NCI-H526 treated with DMSO at 0.1 percent for 48 hours (cell line): ENCODE data around the gene POLA1.

Experiments used
- DNase-seq: peaks from one replicate; lab custom pipeline; 2025; lab: John Stamatoyannopoulos, UW

POLA1 gene

DNA sequence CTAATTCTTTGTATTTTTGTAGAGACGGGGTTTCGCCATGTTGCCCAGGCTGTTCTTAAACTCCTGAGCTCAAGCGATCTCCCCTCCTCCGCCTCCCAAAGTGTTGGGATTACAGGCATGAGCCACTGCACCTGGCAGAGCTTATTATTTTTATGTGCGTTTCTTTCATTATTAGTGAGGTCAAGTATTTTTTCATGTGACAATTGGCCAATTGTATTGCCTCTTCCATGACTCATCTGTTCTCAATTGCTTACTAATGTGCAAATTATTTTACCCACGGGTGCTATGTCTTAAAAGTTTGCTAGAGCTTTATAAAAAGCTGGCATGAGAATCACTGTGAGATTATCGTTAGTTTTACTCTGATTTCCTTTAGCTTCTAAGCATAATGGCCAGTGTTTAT is 335.0 kb downstream of the POLA1 start:
- no peak for DNase-seq

DNA sequence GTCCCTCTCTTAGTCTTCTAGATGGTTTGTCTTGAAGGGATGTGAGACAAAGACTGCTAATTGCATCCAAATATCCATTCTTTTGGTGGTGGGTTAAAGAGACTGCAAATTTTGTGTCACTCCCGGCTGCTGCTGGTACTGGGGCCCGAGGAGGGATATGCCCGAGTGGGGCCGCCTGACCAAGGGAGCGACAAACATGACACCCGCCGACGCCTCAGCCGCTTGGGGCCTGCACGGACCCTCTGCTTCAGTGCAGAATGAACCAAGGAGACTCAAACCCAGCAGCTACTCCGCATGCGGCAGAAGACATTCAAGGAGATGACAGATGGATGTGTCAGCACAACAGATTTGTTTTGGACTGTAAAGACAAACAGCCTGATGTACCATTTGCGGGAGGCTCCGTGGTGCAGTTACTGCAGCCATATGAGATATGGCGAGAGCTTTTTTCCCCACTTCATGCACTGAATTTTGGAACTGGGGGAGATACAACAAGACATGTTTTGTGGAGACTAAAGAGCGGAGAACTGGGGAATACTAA is 335.6 kb downstream of the POLA1 start:
- no peak for DNase-seq

DNA sequence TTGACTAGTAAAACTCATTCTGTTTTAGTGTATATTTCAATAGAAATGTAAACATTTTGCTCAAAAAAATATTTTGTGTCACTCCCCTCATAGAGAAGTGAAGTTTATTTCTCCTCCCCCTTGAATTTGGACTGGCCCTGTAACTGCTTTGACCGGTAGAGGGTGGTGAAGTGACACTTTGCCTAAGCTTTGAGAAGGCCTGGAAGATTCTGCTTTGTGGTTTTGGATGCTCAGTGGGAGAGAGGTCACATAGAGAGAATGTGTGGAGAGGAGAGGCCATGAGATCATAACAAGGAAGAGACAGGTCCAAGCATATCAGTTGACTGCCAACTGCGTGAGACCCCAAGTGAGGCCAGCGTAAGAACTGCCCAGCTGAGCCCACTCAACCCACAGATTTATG is 341.2 kb downstream of the POLA1 start:
- DNase-seq = no peak

DNA sequence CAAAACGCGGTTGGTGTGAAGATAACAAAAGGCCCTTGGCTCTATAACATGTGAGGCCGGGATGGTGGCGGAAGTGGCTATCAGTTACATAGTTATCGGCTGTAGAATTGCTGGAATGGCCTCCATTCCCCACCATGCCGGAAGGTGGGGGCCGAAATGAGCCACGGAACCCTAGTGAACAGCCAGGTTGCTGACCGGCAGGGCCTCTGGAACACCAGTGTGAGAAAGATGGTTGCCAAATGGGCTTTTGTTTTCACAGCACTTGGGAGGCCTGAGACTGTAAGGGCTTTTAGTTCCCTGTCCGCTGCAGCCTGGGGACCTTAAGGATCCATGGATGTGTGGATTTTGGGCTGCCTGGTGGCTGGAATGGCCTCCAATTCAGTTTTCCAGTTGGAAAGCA is 345.3 kb downstream of the POLA1 start:
- DNase-seq = no peak

DNA sequence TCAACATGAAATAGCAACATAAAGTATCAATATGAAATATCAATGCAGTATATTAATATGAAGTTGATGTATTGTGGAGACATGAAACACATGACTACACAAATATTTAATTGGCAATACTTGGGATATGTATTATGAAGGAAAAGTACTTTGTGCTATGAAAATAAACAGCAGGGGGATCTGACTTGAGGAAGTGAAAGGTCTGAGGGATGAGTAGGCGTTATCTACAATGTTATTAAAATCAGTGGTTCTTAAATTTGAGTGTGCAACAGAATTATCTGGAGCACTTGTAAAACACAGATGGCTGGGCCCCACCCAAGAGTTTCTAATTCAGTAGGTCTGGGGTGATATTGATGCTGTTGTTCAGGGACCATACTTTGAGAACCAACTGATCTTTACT is 349.5 kb downstream of the POLA1 start:
- DNase-seq = no peak
